ENCODE results near the gene KDM6B. TPM values are rescaled to one million over a fixed set of nuclear protein-coding genes. Genes with fewer than 3 reads are reported as not detected.
A peak's percentile ranks its signal among the peaks of the same experiment; 100 is the strongest.

Gene KDM6B
- polyA plus RNA-seq, 1 donor from 2014 or later: 2.5 TPM

- TF ChIP-seq POLR2AphosphoS5 (IDR thresholded peaks at IDR 0.05): no peak
These were observed 3.5 kb downstream of the KDM6B start (continued) for GRCh38 chr17:7837408-7838088.

- H2AFZ ChIP-seq (ENCODE audit: low read depth, low read length): no peak overlapping the region
- peak overlapping the region; percentile 100 for H3K4me2 ChIP-seq (ENCODE audit: low read length)
- peaks cover 15% of the 10 kb centered on the region for H3F3A ChIP-seq (ENCODE audit: insufficient read depth, low read length, poor library complexity, severe bottlenecking)
- H4K20me1 ChIP-seq (ENCODE audit: insufficient read depth): peaks cover 18% of the 10 kb centered on the region
- H3K27me3 ChIP-seq (ENCODE audit: insufficient read depth, low read depth, low read length): no peaks in the 10 kb centered on the region
- H3K36me3 ChIP-seq (ENCODE audit: insufficient read depth, low read length): no peaks in the 10 kb centered on the region
- no peaks in the 10 kb centered on the region for H3K9me2 ChIP-seq (ENCODE audit: insufficient read depth, low read length)
- H3K79me2 ChIP-seq (replicated peaks; ENCODE audit: insufficient read depth, low read length): peaks cover 53% of the 10 kb centered on the region
- TF ChIP-seq REST (IDR thresholded peaks at IDR 0.05; ENCODE audit: borderline replicate concordance): peak; percentile 27
- peak; percentile 64 for TF ChIP-seq POLR2AphosphoS5 (IDR thresholded peaks at IDR 0.05)
- peak; percentile 49 for TF ChIP-seq TAF1 (IDR thresholded peaks at IDR 0.05; ENCODE audit: low read depth)
- TF ChIP-seq CTCF (IDR thresholded peaks at IDR 0.05; ENCODE audit: poor library complexity, severe bottlenecking): no peak
- no peaks in the 10 kb centered on the region for H3K9me3 ChIP-seq (ENCODE audit: low read length)
- H3K9ac ChIP-seq (ENCODE audit: low read length): peak overlapping the region; percentile 98
- H3K27ac ChIP-seq (ENCODE audit: low read length): peak overlapping the region; percentile 96
- H3K4me3 ChIP-seq (ENCODE audit: low read length): peak overlapping the region; percentile 99
These were observed 4.4 kb downstream of the KDM6B start for GRCh38 chr17:7838090-7839075.

- Histone ChIP-seq H3K79me2 (replicated peaks; ENCODE audit: insufficient read depth, low read length) (peaks cover 63% of the 10 kb centered on the region), H3K9me2 (ENCODE audit: insufficient read depth, low read length) (no peaks in the 10 kb centered on the region), H3K27ac (ENCODE audit: low read length) (peak overlapping the region; percentile 94), H3K4me3 (ENCODE audit: low read length) (peak overlapping the region; percentile 99), H3K9me3 (ENCODE audit: low read length) (no peaks in the 10 kb centered on the region), H4K20me1 (ENCODE audit: insufficient read depth) (peaks cover 27% of the 10 kb centered on the region), H3K36me3 (ENCODE audit: insufficient read depth, low read length) (no peaks in the 10 kb centered on the region), H3K9ac (ENCODE audit: low read length) (peak overlapping the region; percentile 92), H3F3A (ENCODE audit: insufficient read depth, low read length, poor library complexity, severe bottlenecking) (peaks cover 15% of the 10 kb centered on the region), H2AFZ (ENCODE audit: low read depth, low read length) (no peak overlapping the region), H3K27me3 (ENCODE audit: insufficient read depth, low read depth, low read length) (no peaks in the 10 kb centered on the region), H3K4me2 (ENCODE audit: low read length) (peak overlapping the region; percentile 99)
- no peak for TF ChIP-seq SMC3 (conservative IDR thresholded peaks at IDR 0.05; ENCODE audit: poor library complexity)
- TF ChIP-seq POLR2AphosphoS5 (IDR thresholded peaks at IDR 0.05): no peak
- no peak for TF ChIP-seq REST (IDR thresholded peaks at IDR 0.05; ENCODE audit: borderline replicate concordance)
- no peak for TF ChIP-seq EZH2 (IDR thresholded peaks at IDR 0.05; ENCODE audit: borderline replicate concordance, insufficient read depth, low read length, poor library complexity, severe bottlenecking)
- no peak for TF ChIP-seq EP300 (conservative IDR thresholded peaks at IDR 0.05; ENCODE audit: poor library complexity, severe bottlenecking)
- no peak for TF ChIP-seq CTCF (IDR thresholded peaks at IDR 0.05; ENCODE audit: poor library complexity, severe bottlenecking)
- no peak for TF ChIP-seq RAD21 (conservative IDR thresholded peaks at IDR 0.05)
- TF ChIP-seq MXI1 (conservative IDR thresholded peaks at IDR 0.05; ENCODE audit: poor library complexity, severe bottlenecking): no peak
- no peak for TF ChIP-seq TAF1 (IDR thresholded peaks at IDR 0.05; ENCODE audit: low read depth)
These were observed 5.3 kb downstream of the KDM6B start for GRCh38 chr17:7839190-7839875.

Data from neural cell (in vitro differentiated cells).